ENCODE data around the gene PSMB5.

The PSMB5 gene

DNA sequence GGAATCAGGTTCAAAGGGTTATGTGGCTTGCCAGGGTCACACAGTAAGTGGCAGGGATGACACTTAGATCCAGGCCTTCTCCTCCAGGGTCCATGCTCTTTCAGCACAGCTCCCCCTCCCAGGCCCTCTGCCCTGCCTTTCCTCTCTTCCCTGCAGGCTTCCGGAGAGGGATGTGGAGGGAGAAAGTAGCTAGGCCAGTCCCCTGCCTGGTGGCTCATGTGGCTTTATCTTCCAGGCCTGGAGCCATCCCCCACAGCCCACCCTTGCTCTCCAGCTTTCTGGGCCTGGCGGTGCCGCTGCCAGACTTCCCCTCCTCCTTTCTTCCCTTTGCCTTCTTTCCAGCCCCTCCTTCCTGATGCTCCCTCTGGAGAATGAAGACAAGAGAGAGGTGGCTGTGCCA, 9.1 kb upstream of the PSMB5 start:
- DNase-seq (ENCODE audit: low read depth), result no peak

DNA sequence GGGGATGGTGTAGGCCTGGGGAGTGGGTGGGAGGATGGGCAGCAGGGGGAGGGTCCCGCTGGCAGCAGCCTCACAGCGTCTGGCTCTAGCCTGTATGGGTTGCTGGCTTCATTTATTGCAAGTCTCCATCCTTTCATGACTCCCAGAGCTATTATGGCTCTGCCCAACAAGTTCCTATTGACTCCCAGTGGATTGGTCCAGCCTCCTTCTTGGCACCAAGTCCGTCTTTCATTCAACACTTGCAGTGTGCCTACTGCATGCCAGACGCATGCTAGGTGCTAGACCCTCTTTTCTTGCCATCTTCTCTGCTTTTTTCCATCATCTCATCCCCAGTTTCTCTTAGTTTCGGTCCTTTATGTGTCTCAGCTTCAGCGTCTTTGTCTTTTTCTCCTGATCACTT, 8.4 kb upstream of the PSMB5 start:
- no peak for DNase-seq (ENCODE audit: low read depth)

DNA sequence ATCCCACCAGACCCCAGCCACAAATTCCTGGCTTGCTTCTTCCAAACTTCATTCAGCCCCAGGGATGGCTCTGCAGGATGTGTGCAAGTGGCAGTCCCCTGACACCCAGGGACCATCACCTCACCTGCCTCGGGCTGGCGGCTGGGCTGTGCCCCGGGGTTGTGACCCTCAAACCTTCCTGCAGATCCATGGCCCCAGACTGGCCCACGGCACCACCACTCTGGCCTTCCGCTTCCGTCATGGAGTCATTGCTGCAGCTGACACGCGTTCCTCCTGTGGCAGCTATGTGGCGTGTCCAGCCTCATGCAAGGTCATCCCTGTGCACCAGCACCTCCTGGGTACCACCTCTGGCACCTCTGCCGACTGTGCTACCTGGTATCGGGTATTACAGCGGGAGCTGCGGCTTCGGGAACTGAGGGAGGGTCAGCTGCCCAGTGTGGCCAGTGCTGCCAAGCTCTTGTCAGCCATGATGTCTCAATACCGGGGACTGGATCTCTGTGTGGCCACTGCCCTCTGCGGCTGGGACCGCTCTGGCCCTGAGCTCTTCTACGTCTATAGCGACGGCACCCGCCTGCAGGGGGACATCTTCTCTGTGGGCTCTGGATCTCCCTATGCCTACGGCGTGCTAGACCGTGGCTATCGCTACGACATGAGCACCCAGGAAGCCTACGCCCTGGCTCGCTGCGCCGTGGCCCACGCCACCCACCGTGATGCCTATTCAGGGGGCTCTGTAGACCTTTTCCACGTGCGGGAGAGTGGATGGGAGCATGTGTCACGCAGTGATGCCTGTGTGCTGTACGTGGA, 7.7 kb upstream of the PSMB5 start, which contains the start of gene PSMB11:
PSMB11 (plus strand) TSS at position 51 of the 804 bp plus-strand sequence; CDS start at position 65, 14 bp downstream.
- DNase-seq (ENCODE audit: low read depth), result no peak

DNA sequence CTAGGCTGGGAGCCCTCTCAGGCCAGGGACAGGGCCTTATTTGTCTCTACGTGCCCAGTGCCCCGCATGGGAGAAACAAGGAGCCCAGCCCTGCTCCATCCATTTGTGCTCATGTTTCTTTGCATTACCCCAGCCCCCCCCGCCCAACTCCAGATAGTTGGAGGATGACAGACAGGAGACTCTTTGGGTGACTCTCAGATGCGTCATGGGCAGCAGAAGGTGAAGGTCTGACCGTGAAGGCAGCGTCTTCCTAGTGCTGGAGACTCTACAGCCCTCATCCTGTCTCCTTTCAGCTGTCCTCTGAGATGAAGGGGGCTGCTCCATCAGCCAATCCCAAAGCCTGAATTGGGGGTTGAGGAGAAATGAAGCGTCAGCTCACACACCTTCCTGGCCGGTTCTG, 7.0 kb upstream of the PSMB5 start:
- DNase-seq (ENCODE audit: low read depth), result no peak

DNA sequence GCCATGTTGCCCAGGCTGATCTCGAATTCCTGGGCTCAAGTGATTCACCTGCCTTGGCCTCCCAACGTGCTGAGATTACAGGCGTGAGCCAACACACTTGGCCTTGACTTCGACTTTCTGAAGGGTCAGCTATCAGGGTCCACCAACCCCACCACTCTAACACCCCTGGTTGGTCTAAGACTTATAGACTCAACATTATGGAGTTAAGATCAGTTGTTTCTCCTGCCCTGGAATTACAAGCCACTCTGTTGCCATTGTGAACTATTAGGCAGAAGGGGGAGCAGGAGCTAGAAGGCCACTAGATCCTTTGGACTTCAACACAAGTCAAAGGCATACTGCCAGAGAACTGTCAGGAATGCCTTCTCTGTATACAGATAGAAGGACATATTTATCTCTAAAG, 5.4 kb upstream of the PSMB5 start:
- no peak for DNase-seq (ENCODE audit: low read depth)

DNA sequence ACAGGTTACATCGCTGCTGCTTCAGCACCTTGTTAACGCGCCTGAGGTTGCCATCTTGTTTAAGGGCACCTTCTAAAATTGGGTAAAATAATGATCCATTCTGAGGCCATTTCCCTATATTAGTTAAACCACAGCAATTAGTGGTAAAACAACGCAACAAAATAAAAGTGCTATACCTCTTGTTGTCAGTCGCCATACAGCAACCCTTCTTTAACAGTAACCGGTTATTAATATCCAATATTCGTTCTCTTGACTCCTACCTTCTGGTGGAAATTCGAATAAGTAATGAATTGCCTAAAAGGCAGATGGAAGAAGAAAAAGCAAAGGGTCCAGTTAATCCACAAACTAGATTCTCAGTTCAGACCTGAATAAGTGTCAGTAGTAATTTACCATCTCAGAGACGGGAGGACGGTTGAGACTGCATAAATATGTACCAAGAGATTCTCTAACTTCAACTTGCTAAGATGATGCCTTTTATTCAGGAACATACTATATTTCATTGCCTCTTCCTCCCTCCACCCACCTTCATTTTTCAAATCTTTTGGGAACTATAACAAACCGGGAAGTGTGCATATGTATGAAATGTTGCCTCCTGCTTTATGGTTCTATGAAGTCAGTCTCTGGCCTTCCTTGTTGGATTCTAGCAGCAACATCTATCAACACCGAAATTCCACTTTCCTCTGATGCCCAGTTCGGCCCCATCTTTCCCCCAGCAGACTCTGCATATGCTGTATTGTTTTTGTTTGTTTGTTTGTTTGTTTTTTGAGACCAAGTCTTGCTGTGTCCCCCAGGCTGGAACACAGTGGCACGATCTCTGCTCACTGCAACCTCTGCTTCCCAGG, 824 bp upstream of the PSMB5 start:
- DNase-seq (ENCODE audit: low read depth), result no peak

DNA sequence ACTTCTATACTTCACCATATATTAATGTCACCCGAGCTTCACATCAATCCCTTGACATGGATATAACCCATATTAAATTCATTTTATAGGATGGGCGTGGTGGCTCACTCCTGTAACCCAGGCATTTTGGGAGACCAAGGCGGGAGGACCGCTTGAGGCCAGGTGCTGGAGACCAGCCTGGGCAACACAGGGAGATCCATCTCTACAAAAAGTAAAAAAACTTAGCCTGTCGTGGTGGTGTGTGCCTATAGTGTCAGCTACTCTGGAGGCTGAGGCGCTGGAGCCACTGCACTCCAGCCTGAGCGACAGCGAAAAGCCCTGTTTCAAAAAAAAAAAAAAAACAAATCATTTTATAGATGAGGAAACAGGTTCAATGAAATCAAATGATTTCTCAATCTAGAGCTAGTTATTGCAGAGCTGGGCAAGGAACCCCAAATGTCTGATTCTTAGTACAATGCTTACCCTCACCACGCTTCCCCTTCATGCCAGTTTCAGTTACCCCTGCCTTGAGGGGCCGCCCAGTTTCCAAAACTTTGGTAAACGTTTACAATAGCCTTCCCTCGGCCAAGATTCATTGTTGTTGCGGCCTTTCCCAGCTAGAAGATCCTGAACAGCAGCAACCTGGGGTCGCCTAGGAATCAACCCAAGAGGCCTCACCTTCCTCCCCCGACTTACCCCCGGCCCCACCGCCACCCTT, 751 bp downstream of the PSMB5 start:
- DNase-seq (ENCODE audit: low read depth), result no peak

DNA sequence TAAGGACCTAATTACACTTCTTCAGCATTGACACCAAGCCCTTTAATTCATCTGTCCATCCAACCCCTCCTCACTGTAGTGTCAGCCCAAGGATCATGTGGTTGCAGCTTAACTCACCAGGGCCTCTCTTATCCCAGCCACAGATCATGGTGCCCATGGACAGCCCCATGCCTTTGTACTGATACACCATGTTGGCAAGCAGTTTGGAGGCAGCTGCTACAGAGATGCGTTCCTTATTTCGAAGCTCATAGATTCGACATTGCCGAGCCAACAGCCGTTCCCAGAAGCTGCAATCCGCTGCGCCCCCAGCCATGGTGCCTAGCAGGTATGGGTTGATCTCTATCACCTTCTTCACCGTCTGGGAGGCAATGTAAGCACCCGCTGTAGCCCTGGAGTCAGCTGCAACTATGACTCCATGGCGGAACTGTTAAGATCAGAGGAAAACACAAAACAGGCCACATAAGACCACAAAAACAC, 1.4 kb downstream of the PSMB5 start:
- DNase-seq (ENCODE audit: low read depth), result no peak

DNA sequence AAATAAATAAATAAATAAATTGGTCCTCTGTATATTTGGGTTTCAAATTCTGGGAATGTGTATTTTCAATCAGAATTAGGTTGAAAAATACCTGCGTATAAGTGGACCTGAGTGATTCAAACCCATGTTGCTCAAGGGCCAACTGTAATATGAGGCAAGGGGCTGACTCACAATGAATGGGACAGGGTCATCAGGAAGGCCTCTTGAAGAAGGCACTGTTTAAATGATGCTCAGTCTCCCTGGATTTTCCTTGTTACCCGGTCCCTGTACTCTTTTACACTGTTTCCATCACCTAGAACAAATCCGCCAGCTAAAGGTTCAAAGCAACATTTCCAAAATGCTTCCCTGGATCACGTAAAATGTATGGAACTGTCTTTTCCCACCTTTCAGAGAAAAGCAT, 3.8 kb downstream of the PSMB5 start:
- no peak for DNase-seq (ENCODE audit: low read depth)

DNA sequence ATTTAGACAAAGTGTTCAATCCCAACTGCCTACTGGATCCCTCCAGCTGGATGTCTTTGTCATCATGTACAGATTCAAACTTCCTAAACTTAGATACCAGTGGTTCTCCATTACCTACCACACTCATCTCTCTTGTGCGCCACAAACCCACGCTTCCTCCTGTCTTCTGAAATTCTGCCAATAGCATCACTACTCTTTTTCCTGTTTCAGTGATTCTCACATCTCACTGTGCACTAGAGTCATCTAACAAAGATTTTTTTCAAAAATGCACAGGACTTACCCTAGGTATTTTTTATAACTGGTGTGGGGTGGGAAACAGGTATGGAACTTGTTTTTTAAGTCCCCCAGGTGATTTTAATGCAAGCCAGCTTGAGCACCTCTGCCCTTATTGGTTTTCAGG, 5.9 kb downstream of the PSMB5 start:
- no peak for DNase-seq (ENCODE audit: low read depth)

DNA sequence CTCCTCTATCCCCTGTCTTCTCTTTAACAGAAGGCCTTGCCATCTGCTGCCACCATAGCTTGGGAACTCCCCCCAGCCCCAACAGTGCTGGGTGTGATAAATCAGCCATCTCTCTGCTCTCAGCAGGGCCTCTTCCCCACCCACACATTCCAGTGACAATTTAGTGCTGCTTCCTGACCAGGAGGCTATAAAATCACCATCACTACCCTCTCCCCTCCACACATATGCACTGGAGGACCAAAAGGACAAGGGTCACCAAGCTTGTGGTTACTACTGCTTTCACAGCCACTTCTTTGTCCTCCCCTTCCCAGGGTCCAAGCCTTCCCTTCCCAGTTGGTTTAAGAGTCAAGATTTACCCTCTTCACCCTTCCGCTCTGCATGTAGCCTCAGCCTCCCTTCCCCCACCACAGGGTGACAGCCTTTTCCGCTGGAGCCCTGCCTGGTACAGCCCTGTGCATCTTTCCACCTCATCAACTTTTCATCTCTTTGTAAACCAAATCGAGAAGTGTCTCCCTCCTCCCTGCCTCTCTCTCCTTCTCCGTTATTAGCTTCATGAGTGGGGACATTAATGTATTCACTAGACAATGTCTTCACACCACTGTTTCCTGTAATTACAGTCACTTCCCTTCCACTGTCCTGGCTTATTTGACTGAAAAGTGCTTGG, 9.4 kb downstream of the PSMB5 start:
- no peak for DNase-seq (ENCODE audit: low read depth)

DNA sequence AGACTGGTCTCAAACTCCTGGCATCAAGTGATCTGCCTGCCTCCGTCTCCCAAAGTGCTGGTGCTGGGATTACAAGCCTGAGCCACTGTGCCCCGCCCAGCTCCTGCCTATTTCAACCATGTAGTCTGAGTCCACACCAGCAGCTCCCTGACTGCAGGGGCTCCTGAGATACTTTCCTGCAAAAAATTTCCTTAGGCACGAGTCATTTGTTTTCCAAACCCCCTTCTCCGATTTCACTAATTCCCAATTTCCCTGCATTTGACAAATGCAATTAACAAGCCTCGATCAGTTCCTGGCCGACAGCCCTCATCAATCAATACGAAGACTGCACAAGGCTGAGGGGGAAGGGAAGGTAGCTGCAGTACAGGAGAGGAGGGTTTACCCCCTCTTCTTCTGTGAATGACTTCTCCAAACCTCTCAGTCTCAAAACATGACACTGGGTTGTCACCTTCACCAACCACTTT, 10.1 kb downstream of the PSMB5 start:
- no peak for DNase-seq (ENCODE audit: low read depth)

DNA sequence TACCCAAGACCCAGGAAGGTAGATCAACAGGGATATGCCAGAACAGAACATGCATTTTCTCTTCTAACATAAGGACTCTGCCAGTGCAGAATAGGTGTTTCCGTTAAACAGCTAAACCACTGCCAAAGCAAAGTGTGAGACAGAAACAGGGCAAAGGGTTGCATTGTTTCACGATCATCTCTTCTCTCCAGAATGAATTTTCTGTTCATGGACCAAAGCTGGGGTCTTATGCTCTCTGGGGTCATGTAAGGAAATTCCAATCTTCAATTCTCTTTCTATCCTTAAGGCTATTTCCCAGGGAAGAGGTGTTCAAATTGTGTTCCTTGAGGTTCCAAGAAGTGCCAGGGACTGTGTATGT, 10.9 kb downstream of the PSMB5 start:
- DNase-seq (ENCODE audit: low read depth), result no peak

DNA sequence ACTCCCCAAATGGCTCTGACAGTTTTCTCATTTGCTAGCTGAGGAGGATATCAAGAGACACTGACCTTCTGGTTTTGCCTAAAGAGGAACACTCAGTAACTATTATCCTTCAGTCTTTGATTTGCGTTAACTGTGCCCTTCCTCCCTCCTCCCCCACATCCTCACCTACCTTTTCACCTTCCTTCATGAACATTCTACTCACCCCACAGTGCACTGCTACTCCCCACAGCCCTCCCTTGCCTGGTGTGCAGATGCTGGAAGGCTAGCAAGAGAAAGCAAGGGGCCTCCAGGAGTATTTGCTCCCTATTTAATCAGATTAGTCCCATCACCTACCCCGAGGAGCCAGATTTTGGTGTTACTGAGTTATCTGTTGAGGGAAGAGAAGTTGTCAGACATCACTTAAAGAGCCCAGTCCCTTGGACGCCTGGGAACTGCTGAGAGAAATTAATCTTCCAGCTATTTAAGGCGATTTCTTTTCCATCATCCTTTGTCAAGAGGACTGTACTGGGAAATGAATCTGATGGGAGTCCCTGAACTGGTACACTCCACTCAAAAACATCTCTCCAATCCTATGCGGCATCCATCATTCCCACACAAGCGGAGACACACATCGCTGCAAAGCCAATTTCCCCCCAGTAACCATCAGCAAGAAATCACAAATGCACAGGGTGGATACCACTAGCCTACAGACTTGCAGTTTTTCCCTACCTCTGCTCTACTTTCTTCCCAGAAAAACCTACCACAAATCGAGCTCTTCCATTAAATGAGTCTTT, 11.5 kb downstream of the PSMB5 start:
- no peak for DNase-seq (ENCODE audit: low read depth)

DNA sequence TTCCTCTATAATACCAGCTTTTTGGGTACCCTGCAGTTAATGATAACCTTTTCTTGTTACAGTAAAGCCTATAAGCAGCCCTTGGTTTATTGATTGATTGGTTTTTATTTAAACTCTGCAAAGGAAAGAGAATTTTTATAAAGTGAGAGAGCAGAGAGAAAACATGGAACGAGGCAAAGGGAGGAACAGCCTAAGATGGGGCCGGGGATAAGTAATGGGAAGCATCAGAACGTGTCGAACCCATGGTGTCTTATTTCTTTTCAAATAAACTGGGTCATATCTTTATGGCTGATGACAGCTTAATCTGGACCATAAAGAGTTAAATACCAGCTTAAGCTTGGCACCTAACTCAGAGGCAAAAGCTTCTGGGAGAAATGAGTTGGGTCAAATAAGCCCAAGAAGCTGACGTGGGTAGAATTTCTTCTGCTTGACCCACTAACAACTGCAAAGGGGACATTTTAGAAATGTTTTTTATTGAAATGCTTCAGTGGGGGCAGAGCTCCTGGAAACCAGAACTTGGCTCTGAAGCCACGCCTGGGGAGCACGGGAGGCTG, 12.7 kb downstream of the PSMB5 start:
- DNase-seq (ENCODE audit: low read depth), result no peak

DNA sequence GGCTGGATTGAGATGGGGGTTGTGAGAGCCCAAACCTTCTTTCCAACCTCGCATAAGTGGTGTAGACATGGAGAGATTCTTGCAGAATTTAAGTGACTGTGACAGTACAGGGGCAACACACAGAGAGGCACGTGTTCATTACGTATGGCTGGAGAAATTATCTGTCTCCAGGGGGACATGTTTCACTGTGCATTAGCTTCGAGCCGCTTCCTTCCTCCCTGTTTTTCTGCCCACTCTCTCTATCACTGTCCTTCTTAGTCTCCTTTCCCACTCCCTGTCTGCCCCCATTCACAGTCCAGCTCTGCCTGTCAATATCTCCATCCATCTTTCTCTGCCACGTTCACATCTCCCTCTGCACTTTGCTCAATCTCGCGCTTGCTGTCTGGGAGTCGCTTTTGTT, 13.3 kb downstream of the PSMB5 start:
- DNase-seq (ENCODE audit: low read depth), result no peak

DNA sequence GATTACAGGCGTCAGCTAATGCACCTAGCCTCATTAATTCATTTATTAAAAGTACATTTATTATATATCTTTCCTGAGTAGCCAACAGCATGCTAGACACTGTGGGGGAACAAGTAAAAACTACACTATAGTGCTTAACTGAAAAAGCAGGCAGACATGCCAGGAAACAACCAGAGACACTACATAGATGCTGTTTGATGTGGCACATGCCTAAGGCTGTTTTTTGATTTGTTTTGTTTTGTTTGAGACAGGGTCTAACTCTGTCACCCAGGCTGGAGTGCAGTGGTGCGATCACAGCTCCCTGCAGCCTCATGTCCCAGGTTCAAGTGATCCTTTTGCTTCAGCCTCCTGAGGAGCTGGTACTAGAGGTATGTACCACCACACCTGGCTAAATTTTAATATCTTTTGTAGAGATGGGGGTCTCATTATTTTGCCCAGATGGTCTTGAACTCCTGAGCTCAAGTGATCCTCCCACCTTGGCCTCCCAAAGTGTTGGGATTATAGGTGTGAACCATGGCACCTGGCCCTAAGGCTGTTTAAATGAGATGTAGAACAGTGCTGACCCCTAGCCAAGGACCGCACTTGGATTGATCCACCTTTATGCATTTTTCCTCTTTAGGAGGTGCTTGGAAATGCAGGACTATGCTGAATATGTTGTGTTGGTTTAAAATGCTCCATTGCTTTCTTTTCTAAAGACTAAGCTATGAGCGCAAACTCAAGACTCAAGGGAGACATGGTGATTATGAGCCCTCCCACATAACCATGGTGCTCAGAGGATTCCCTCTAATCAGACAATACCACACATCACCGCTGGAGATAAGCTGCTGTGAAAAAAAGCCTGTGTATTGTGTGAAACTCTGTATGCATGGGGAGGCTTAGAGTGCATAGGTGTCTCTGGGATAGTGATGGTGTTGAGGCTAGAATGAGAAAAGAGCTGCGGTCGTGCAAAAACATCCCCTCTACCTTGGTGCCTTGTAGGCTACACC, 14.3 kb downstream of the PSMB5 start:
- DNase-seq (ENCODE audit: low read depth), result no peak

DNA sequence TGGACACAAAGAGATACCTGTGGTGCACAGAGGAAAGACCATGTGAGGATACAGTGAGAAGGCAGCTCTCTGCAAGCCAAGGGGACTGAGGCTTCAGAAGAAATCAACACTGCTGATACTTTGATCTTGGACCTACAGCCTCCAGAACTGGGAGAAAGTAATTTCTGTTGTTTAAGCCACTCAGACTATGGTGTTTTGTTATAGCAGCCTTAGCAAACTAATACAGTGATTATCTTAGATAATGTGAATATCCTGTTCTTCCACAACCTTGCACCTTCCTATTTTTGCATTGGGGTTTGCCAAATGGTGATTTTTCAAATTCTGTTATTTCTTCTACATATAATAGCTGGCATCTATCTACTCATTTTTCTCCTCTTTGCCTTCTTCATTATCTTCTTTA, 16.6 kb downstream of the PSMB5 start:
- no peak for DNase-seq (ENCODE audit: low read depth)

DNA sequence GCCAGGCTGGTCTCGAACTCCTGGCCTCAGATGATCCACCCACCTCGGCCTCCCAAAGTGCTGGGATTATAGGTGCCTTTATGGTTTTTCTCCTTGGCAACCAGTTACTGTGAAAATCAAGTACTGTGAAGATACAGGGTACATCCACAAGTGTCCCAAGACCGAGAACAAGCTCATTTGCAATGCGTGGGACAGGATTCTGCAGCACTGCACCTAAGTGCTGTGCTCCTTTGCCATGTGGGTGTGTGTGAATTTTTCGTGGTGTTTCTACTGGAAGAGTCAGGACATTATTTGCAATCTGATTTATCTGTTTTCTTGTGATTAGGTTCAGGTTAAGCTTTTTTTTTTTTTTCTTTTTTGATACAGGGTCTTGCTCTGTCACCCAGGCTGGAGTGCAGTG, 17.6 kb downstream of the PSMB5 start:
- no peak for DNase-seq (ENCODE audit: low read depth)

DNA sequence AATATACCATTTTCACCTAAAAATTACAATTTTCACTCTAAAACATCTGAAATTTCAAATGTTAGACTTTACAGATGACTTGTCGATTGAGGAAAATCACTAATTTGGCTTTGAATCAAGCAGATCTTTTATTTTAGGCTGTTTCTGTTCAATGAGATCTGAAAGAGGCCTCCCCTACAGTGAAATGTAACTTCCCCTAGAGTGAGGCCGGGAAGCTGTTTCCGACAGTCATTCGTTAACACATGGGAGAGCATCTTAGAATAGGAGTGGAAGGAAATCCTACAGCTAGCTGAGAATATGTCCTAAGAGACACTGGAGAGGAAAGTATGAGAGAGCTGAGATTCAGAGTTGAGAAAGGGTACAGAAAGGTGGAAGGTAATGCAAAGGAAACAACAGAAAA, 19.1 kb downstream of the PSMB5 start:
- no peak for DNase-seq (ENCODE audit: low read depth)
